Liver (tissue), 9 donors: ENCODE results near the gene PADI3. TPM values are rescaled to one million over a fixed set of nuclear protein-coding genes. Genes with fewer than 3 reads are reported as not detected.

Experiments
- DNase-seq: peaks from one replicate; pipeline ENCODE4 v3.0.0-alpha.2; 2017; ENCODE audit warnings: low spot score
- H3K27ac ChIP-seq, 2 donors: one replicate each; pipeline ENCODE4 v1.7.0; 2013; ENCODE audit warnings: inconsistent platforms in 2 of 2, low read length in 2 of 2, control low read depth in 1 of 2, low read depth in 1 of 2, mild to moderate bottlenecking in 1 of 2
- H3K27me3 ChIP-seq, 4 donors: one replicate each; pipeline versions ENCODE4 v1.6.1 to v1.7.0; 2013; ENCODE audit warnings: low read length in 3 of 4, inconsistent platforms in 1 of 4, mild to moderate bottlenecking in 1 of 4, moderate library complexity in 1 of 4; ENCODE audit not compliant: control insufficient read depth in 4 of 4, insufficient read depth in 4 of 4
- H3K36me3 ChIP-seq, 4 donors: one replicate each; pipeline versions ENCODE4 v1.6.1 to v1.7.0; 2013; ENCODE audit warnings: low read length in 3 of 4, mild to moderate bottlenecking in 3 of 4, low read depth in 1 of 4, moderate library complexity in 1 of 4; ENCODE audit not compliant: control insufficient read depth in 4 of 4, insufficient read depth in 3 of 4
- H3K4me1 ChIP-seq, 4 donors: one replicate each; pipeline versions ENCODE4 v1.6.1 to v1.7.0; 2013; ENCODE audit warnings: low read length in 3 of 4, mild to moderate bottlenecking in 3 of 4, moderate library complexity in 1 of 4; ENCODE audit not compliant: control insufficient read depth in 4 of 4, insufficient read depth in 4 of 4
- H3K4me3 ChIP-seq, 3 donors: one replicate each; pipeline versions ENCODE4 v1.6.1 to v1.7.0; 2013; ENCODE audit warnings: low read length in 3 of 3, control low read depth in 1 of 3, low read depth in 1 of 3, mild to moderate bottlenecking in 1 of 3
- H3K9ac ChIP-seq, 2 donors: one replicate each; pipeline ENCODE4 v1.7.0; 2013; ENCODE audit warnings: low read length in 2 of 2, mild to moderate bottlenecking in 2 of 2, moderate library complexity in 2 of 2, control low read depth in 1 of 2, low read depth in 1 of 2
- H3K9me3 ChIP-seq, 4 donors: one replicate each; pipeline versions ENCODE4 v1.6.1 to v1.7.0; 2013; ENCODE audit warnings: low read length in 3 of 4; ENCODE audit not compliant: control insufficient read depth in 4 of 4
- EGR1 ChIP-seq, 2 donors: IDR thresholded peaks; 2 replicates each; pipeline ENCODE4 v1.6.1; 2016 to 2018; ENCODE audit warnings: antibody characterized with exemption in 2 of 2, low read depth in 2 of 2
- FOXA1 ChIP-seq: IDR thresholded peaks from 2 replicates; pipeline ENCODE4 v1.6.1; 2016; ENCODE audit warnings: antibody characterized with exemption
- FOXA2 ChIP-seq: IDR thresholded peaks from 2 replicates; pipeline ENCODE4 v1.6.1; 2016; ENCODE audit warnings: antibody characterized with exemption
- GABPA ChIP-seq, 2 donors: IDR thresholded peaks in 1 of 2; conservative IDR thresholded peaks in 1 of 2; 2 replicates each; pipeline ENCODE4 v1.6.1; 2016; ENCODE audit warnings: antibody characterized with exemption in 2 of 2, mild to moderate bottlenecking in 1 of 2, moderate library complexity in 1 of 2
- HNF4A ChIP-seq, 2 donors: conservative IDR thresholded peaks; 2 replicates each; pipeline ENCODE4 v1.6.1; 2016; ENCODE audit warnings: antibody characterized with exemption in 2 of 2, mild to moderate bottlenecking in 2 of 2
- HNF4G ChIP-seq: IDR thresholded peaks from 2 replicates; pipeline ENCODE4 v1.6.1; 2016; ENCODE audit warnings: antibody characterized with exemption
- JUND ChIP-seq, 2 donors: IDR thresholded peaks; 2 replicates each; pipeline ENCODE4 v1.6.1; 2016; ENCODE audit warnings: antibody characterized with exemption in 2 of 2
- NR2F2 ChIP-seq: IDR thresholded peaks from 2 replicates; pipeline ENCODE4 v1.6.1; 2016; ENCODE audit warnings: antibody characterized with exemption
- RAD21 ChIP-seq, 2 donors: IDR thresholded peaks; 2 replicates each; pipeline ENCODE4 v1.6.1; 2016; ENCODE audit warnings: antibody characterized with exemption in 2 of 2, mild to moderate bottlenecking in 2 of 2
- RXRA ChIP-seq, 2 donors: IDR thresholded peaks; 2 replicates each; pipeline ENCODE4 v1.6.1; 2017 to 2018; ENCODE audit warnings: antibody characterized with exemption in 2 of 2, mild to moderate bottlenecking in 1 of 2
- SP1 ChIP-seq: IDR thresholded peaks from 2 replicates; pipeline ENCODE4 v1.6.1; 2018; ENCODE audit warnings: antibody characterized with exemption, mild to moderate bottlenecking
- TAF1 ChIP-seq: conservative IDR thresholded peaks from 2 replicates; pipeline ENCODE4 v1.6.1; 2016; ENCODE audit warnings: antibody characterized with exemption, mild to moderate bottlenecking
- YY1 ChIP-seq: IDR thresholded peaks from 2 replicates; pipeline ENCODE4 v1.6.1; 2016; ENCODE audit warnings: antibody characterized with exemption, mild to moderate bottlenecking
- WGBS: extraction: QIAGEN DNeasy Blood & Tissue Kit; methylation state at CpG from one replicate; pipeline ENCODE4 v1.1.7; 2013; 5-methylcytosine and 5-hydroxymethylcytosine counted together
- polyA plus RNA-seq, 2 donors: library from polyadenylated mRNA; stranded (reverse) in 1 of 2; unstranded in 1 of 2; fragments of 200-250 nt in 1 of 2; fragments of >200 nt in 1 of 2; fragmentation: Nextera tagmentation in 1 of 2; extraction: Ambion mirVana in 1 of 2; gene quantifications; one replicate each; pipeline versions ENCODE4 v1.2.1 to v1.2.3, GENCODE V29; 2013 to 2015
- total RNA-seq, 2 donors: library from RNA; depleted of rRNA; stranded (reverse); fragments of >200 nt; gene quantifications; one replicate each; pipeline ENCODE4 v1.2.3, GENCODE V29; 2014
- TF ChIP-seq, protein P1 (sequence below): IDR thresholded peaks from 2 replicates; pipeline ENCODE4 v1.6.1; 2016; ENCODE audit warnings: antibody characterized with exemption
- TF ChIP-seq, protein P2 (sequence below): IDR thresholded peaks from 2 replicates; pipeline ENCODE4 v1.6.1; 2016; ENCODE audit warnings: antibody characterized with exemption, mild to moderate bottlenecking
- TF ChIP-seq, protein P3 (sequence below): IDR thresholded peaks from 2 replicates; pipeline ENCODE4 v1.6.1; 2016; ENCODE audit warnings: antibody characterized with exemption
- TF ChIP-seq, protein P4 (sequence below): fragments of 150-350 bp; IDR thresholded peaks from 2 replicates; pipeline ENCODE4 v1.5.1; 2017; ENCODE audit warnings: improper control_type of control experiment, low read depth, low read length; ENCODE audit not compliant: missing input control
- donor health status: healthy.
- donor health status: healthy.
- donor health status: healthy.
- donor health status: healthy.
- donor health status: healthy.

The PADI3 gene
- total and polyA plus RNA-seq, 4 donors: not detected

DNA sequence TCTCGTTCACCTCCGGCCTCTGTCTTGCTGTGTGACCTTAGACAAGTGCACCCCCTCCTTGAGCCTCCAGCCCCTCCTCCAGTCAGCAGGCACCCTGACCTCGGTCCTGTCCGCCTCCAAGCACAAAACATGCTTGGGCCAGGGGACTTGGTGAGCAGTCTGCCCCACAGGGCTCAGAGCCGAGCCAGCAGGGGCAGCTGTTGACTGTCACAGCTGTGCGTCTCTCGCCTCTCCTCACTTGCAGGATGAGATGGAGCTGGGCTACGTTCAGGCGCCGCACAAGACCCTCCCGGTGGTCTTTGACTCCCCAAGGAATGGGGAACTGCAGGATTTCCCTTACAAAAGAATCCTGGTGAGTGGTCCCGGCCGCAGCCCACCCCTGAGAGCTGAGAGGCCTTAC, 24.2 kb downstream of the PADI3 start:
- Histone ChIP-seq H3K36me3 (peaks cover 0 to 1% (median 0%) of the 10 kb centered on the region in 4 donors), H3K9me3 (no peaks in the 10 kb centered on the region), H3K27ac (no peak overlapping the region), H3K4me3 (no peak overlapping the region), H3K9ac (no peak overlapping the region), H3K4me1 (no peaks in the 10 kb centered on the region), H3K27me3 (peaks cover 0 to 2% (median under 1%) of the 10 kb centered on the region in 4 donors)
- WGBS: 75% methylated on average over 13 of the region's 13 CpGs
- DNase-seq: no peak
- TF ChIP-seq YY1: no peak
- TF ChIP-seq HNF4A (conservative IDR thresholded peaks at IDR 0.05): no peak
- TF ChIP-seq, protein P1, sequence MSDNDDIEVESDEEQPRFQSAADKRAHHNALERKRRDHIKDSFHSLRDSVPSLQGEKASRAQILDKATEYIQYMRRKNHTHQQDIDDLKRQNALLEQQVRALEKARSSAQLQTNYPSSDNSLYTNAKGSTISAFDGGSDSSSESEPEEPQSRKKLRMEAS: no peak
- TF ChIP-seq RXRA (IDR thresholded peaks at IDR 0.05): no peak
- no peak for TF ChIP-seq FOXA1
- no peak for TF ChIP-seq EGR1 (IDR thresholded peaks at IDR 0.05; ENCODE audit: low read depth in 2 of 2)
- TF ChIP-seq RAD21 (IDR thresholded peaks at IDR 0.05): no peak
- TF ChIP-seq, protein P2, sequence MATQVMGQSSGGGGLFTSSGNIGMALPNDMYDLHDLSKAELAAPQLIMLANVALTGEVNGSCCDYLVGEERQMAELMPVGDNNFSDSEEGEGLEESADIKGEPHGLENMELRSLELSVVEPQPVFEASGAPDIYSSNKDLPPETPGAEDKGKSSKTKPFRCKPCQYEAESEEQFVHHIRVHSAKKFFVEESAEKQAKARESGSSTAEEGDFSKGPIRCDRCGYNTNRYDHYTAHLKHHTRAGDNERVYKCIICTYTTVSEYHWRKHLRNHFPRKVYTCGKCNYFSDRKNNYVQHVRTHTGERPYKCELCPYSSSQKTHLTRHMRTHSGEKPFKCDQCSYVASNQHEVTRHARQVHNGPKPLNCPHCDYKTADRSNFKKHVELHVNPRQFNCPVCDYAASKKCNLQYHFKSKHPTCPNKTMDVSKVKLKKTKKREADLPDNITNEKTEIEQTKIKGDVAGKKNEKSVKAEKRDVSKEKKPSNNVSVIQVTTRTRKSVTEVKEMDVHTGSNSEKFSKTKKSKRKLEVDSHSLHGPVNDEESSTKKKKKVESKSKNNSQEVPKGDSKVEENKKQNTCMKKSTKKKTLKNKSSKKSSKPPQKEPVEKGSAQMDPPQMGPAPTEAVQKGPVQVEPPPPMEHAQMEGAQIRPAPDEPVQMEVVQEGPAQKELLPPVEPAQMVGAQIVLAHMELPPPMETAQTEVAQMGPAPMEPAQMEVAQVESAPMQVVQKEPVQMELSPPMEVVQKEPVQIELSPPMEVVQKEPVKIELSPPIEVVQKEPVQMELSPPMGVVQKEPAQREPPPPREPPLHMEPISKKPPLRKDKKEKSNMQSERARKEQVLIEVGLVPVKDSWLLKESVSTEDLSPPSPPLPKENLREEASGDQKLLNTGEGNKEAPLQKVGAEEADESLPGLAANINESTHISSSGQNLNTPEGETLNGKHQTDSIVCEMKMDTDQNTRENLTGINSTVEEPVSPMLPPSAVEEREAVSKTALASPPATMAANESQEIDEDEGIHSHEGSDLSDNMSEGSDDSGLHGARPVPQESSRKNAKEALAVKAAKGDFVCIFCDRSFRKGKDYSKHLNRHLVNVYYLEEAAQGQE: no peak
- no peak for TF ChIP-seq GABPA (IDR thresholded peaks at IDR 0.05 in 1 of 2, conservative IDR thresholded peaks at IDR 0.05 in 1 of 2)
- no peak for TF ChIP-seq FOXA2
- TF ChIP-seq HNF4G: no peak
- no peak for TF ChIP-seq JUND (IDR thresholded peaks at IDR 0.05)

DNA sequence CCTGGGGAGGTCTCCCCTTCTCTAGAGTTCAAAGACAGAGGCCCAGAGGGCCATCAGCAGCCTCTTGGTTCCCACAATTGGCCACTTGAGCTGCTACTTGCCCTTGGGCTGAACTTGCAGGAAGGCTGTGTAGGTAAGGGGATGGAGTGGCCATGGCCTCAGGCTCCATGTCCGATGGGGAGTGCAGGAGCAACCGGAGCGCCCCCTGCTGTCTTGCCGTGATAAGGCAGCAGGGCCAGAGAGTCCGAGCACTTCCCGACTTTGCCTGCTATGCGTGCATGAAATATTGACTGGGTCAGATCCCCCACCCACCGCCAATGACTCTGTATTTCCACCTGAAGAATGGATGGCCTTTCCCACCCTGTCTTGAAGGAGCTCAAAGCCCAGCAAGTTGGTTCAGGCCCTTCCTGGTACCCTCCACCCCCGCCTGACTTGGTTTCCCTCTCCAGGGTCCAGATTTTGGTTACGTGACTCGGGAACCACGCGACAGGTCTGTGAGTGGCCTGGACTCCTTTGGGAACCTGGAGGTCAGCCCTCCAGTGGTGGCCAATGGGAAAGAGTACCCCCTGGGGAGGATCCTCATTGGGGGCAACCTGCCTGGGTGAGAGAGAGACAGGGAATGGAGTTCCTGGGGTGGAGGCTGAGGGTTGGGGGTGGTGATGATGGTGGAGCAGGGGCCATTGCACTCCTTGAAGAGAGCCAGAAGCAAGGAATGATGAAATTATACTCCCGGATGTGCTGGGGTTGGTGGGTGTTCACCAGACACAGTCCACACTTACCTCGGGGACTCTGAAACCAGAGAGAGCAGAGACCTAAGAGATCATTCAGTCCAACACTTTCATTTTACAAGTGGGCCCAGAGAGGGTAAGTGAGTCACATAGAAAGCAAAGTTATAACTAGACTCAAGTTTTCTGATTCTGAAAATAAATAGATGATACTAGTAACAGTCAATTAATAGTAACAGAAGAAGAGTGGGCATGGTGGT, 25.6 kb downstream of the PADI3 start:
- Histone ChIP-seq H3K27me3 (peaks cover 0 to 2% (median under 1%) of the 10 kb centered on the region in 4 donors), H3K27ac (no peak overlapping the region), H3K4me1 (no peaks in the 10 kb centered on the region), H3K9ac (no peak overlapping the region), H3K4me3 (no peak overlapping the region), H3K9me3 (no peaks in the 10 kb centered on the region), H3K36me3 (peaks cover 0 to 1% (median 0%) of the 10 kb centered on the region in 4 donors)
- TF ChIP-seq TAF1: no peak
- TF ChIP-seq, protein P3, sequence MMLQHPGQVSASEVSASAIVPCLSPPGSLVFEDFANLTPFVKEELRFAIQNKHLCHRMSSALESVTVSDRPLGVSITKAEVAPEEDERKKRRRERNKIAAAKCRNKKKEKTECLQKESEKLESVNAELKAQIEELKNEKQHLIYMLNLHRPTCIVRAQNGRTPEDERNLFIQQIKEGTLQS: no peak
- peak; percentile 47 to 78 for TF ChIP-seq RAD21 (IDR thresholded peaks at IDR 0.05)
- TF ChIP-seq, protein P1: no peak
- no peak for TF ChIP-seq EGR1 (IDR thresholded peaks at IDR 0.05; ENCODE audit: low read depth in 2 of 2)
- TF ChIP-seq, protein P4, sequence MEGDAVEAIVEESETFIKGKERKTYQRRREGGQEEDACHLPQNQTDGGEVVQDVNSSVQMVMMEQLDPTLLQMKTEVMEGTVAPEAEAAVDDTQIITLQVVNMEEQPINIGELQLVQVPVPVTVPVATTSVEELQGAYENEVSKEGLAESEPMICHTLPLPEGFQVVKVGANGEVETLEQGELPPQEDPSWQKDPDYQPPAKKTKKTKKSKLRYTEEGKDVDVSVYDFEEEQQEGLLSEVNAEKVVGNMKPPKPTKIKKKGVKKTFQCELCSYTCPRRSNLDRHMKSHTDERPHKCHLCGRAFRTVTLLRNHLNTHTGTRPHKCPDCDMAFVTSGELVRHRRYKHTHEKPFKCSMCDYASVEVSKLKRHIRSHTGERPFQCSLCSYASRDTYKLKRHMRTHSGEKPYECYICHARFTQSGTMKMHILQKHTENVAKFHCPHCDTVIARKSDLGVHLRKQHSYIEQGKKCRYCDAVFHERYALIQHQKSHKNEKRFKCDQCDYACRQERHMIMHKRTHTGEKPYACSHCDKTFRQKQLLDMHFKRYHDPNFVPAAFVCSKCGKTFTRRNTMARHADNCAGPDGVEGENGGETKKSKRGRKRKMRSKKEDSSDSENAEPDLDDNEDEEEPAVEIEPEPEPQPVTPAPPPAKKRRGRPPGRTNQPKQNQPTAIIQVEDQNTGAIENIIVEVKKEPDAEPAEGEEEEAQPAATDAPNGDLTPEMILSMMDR: peak; percentile 61
- TF ChIP-seq HNF4G: no peak
- TF ChIP-seq, protein P2: no peak
- no peak for TF ChIP-seq YY1
- no peak for TF ChIP-seq RXRA (IDR thresholded peaks at IDR 0.05)
- TF ChIP-seq FOXA2: no peak
- TF ChIP-seq NR2F2: no peak
- no peak for TF ChIP-seq SP1
- 53% methylated on average over 15 of the region's 15 CpGs for WGBS
- peak; percentile 69 for DNase-seq
